ENCODE measurements around the gene C1orf198.

Gene C1orf198

DNA sequence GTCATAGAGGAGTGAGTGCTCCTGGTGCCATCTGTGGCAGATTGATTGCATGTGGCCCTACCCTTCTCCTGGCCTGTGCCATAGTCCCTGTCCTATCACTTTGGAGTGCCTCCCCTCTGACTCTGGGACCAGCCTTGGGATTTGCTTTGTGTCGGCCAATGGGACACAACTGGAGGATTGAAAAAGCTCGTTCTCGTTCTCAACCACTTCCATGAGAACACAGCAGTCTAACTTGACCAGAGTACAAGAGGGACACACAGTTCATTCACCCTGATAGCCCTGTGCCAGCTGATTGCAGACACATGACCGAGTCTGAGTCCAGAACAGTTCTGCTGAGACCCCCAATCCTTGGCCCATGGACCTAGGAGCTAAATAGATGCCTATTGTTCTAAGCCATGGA is 47.8 kb downstream of the C1orf198 start:
- Histone ChIP-seq H3K9ac (ENCODE audit: low read length) (no peak overlapping the region), H3K36me3 (replicated peaks; ENCODE audit: low read depth, low read length) (no peaks in the 10 kb centered on the region), H4K20me1 (ENCODE audit: insufficient read depth, low read length) (no peaks in the 10 kb centered on the region), H3K27ac (ENCODE audit: low read length) (no peak overlapping the region), H3K4me2 (ENCODE audit: low read length) (no peak overlapping the region), H3K27me3 (ENCODE audit: low read depth, low read length) (peaks cover 4% of the 10 kb centered on the region; the same call in 1 of the 2 replicates), H2AFZ (ENCODE audit: low read depth, low read length) (no peak overlapping the region), H3K4me3 (ENCODE audit: low read length) (no peak overlapping the region), H3K79me2 (ENCODE audit: low read length) (no peaks in the 10 kb centered on the region), H3K9me3 (ENCODE audit: insufficient read depth, low read length) (no peaks in the 10 kb centered on the region), H3K4me1 (ENCODE audit: low read length) (no peaks in the 10 kb centered on the region)
- TF ChIP-seq, protein P1, sequence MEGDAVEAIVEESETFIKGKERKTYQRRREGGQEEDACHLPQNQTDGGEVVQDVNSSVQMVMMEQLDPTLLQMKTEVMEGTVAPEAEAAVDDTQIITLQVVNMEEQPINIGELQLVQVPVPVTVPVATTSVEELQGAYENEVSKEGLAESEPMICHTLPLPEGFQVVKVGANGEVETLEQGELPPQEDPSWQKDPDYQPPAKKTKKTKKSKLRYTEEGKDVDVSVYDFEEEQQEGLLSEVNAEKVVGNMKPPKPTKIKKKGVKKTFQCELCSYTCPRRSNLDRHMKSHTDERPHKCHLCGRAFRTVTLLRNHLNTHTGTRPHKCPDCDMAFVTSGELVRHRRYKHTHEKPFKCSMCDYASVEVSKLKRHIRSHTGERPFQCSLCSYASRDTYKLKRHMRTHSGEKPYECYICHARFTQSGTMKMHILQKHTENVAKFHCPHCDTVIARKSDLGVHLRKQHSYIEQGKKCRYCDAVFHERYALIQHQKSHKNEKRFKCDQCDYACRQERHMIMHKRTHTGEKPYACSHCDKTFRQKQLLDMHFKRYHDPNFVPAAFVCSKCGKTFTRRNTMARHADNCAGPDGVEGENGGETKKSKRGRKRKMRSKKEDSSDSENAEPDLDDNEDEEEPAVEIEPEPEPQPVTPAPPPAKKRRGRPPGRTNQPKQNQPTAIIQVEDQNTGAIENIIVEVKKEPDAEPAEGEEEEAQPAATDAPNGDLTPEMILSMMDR (IDR thresholded peaks at IDR 0.05; ENCODE audit: low read depth, low read length), result no peak
- no peak for TF ChIP-seq EZH2phosphoT487 (IDR thresholded peaks at IDR 0.05; ENCODE audit: low read depth)

DNA sequence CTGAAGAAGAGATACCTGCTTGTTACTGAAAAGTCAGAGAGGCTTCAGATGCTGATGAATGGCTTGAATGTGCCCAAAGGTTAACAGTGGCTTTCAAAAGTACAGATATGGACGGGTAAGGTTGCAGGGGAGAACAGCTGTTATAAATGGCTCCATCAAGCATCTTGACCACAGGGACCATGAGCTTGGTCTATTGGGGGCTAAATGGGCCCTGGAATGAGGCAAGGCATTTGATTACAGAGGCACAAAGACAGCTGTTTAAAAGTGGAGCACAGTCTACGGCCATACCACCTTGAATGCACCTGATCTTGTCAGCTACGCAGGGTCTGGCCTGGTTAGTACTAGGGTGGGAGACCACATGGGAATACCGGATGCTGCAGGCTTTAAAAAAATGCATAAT is 48.3 kb downstream of the C1orf198 start:
- no peak overlapping the region for H3K4me3 ChIP-seq (ENCODE audit: low read length)
- no peak overlapping the region for H2AFZ ChIP-seq (ENCODE audit: low read depth, low read length)
- no peaks in the 10 kb centered on the region for H3K9me3 ChIP-seq (ENCODE audit: insufficient read depth, low read length)
- H4K20me1 ChIP-seq (ENCODE audit: insufficient read depth, low read length), result no peaks in the 10 kb centered on the region
- no peaks in the 10 kb centered on the region for H3K36me3 ChIP-seq (replicated peaks; ENCODE audit: low read depth, low read length)
- H3K4me2 ChIP-seq (ENCODE audit: low read length), result no peak overlapping the region
- TF ChIP-seq, protein P1 (IDR thresholded peaks at IDR 0.05; ENCODE audit: low read depth, low read length), result no peak
- TF ChIP-seq EZH2phosphoT487 (IDR thresholded peaks at IDR 0.05; ENCODE audit: low read depth), result no peak
- no peaks in the 10 kb centered on the region for H3K4me1 ChIP-seq (ENCODE audit: low read length)
- no peak overlapping the region for H3K27ac ChIP-seq (ENCODE audit: low read length)
- H3K79me2 ChIP-seq (ENCODE audit: low read length), result no peaks in the 10 kb centered on the region
- H3K9ac ChIP-seq (ENCODE audit: low read length), result no peak overlapping the region
- H3K27me3 ChIP-seq (ENCODE audit: low read depth, low read length), result peaks cover 4% of the 10 kb centered on the region; the same call in 1 of the 2 replicates

DNA sequence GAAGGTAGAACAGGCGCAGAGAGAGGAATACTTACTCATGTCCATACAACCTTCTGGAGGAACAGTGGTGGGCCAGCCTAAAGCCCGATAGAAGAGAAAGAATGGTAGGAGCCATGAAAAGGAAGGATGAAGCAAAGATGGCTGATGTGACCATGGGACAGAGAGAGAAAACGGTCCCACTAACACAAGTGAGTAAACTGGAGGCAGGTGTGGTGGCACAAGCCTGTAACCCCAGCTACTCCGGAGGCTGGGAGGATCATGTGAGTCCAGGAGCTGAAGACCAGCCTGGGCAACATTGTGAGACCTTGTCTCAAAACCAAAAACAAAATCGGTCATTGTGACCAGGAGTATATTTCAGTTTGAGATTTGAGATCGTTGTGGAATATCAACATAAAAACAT is 49.4 kb downstream of the C1orf198 start:
- no peak for TF ChIP-seq EZH2phosphoT487 (IDR thresholded peaks at IDR 0.05; ENCODE audit: low read depth)
- Histone ChIP-seq H3K4me2 (ENCODE audit: low read length) (no peak overlapping the region), H3K4me1 (ENCODE audit: low read length) (no peaks in the 10 kb centered on the region), H2AFZ (ENCODE audit: low read depth, low read length) (no peak overlapping the region), H3K79me2 (ENCODE audit: low read length) (no peaks in the 10 kb centered on the region), H3K27me3 (ENCODE audit: low read depth, low read length) (peaks cover 4% of the 10 kb centered on the region; the same call in 1 of the 2 replicates), H3K4me3 (ENCODE audit: low read length) (no peak overlapping the region), H3K36me3 (replicated peaks; ENCODE audit: low read depth, low read length) (no peaks in the 10 kb centered on the region), H3K27ac (ENCODE audit: low read length) (no peak overlapping the region), H3K9ac (ENCODE audit: low read length) (no peak overlapping the region), H3K9me3 (ENCODE audit: insufficient read depth, low read length) (no peaks in the 10 kb centered on the region), H4K20me1 (ENCODE audit: insufficient read depth, low read length) (no peaks in the 10 kb centered on the region)

DNA sequence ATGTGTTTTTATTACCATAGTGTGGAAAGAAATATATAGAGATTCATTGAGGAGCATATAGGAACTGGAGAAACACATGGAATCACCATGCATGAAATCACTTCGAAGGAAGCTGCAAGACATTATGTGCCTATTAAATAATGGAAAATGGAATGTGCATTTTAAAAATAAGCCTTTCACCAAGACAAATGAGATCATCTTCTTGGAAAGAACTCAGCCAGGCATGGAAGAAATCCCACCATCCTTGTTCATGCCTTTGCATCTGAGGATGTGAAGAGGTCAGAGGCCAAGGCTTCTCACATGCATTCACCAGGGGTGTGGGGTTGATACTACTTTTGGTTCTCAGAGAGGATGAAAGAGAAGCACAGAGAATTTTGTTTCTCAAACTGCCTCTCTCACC is 50.0 kb downstream of the C1orf198 start:
- Histone ChIP-seq H3K4me2 (ENCODE audit: low read length) (no peak overlapping the region), H3K4me1 (ENCODE audit: low read length) (no peaks in the 10 kb centered on the region), H3K79me2 (ENCODE audit: low read length) (no peaks in the 10 kb centered on the region), H3K27me3 (ENCODE audit: low read depth, low read length) (peaks cover 4% of the 10 kb centered on the region; the same call in 1 of the 2 replicates), H3K36me3 (replicated peaks; ENCODE audit: low read depth, low read length) (no peaks in the 10 kb centered on the region), H3K27ac (ENCODE audit: low read length) (no peak overlapping the region), H3K9me3 (ENCODE audit: insufficient read depth, low read length) (no peaks in the 10 kb centered on the region), H4K20me1 (ENCODE audit: insufficient read depth, low read length) (no peaks in the 10 kb centered on the region), H2AFZ (ENCODE audit: low read depth, low read length) (no peak overlapping the region), H3K4me3 (ENCODE audit: low read length) (no peak overlapping the region), H3K9ac (ENCODE audit: low read length) (no peak overlapping the region)
- TF ChIP-seq EZH2phosphoT487 (IDR thresholded peaks at IDR 0.05; ENCODE audit: low read depth), result no peak
- TF ChIP-seq, protein P1 (IDR thresholded peaks at IDR 0.05; ENCODE audit: low read depth, low read length), result no peak
